ENCODE data around the gene NCS1. TPM values are rescaled to one million over a fixed set of nuclear protein-coding genes. Genes with fewer than 3 reads are reported as not detected.

Gene NCS1
- total RNA-seq, 1 donor from 2014 or later: 50.0 TPM

- H3K4me3 Mint-ChIP-seq (ENCODE audit: unreplicated experiment): no peak overlapping the region
- TF ChIP-seq, protein P1, sequence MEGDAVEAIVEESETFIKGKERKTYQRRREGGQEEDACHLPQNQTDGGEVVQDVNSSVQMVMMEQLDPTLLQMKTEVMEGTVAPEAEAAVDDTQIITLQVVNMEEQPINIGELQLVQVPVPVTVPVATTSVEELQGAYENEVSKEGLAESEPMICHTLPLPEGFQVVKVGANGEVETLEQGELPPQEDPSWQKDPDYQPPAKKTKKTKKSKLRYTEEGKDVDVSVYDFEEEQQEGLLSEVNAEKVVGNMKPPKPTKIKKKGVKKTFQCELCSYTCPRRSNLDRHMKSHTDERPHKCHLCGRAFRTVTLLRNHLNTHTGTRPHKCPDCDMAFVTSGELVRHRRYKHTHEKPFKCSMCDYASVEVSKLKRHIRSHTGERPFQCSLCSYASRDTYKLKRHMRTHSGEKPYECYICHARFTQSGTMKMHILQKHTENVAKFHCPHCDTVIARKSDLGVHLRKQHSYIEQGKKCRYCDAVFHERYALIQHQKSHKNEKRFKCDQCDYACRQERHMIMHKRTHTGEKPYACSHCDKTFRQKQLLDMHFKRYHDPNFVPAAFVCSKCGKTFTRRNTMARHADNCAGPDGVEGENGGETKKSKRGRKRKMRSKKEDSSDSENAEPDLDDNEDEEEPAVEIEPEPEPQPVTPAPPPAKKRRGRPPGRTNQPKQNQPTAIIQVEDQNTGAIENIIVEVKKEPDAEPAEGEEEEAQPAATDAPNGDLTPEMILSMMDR (IDR thresholded peaks at IDR 0.05): no peak
- peaks cover 1% of the 10 kb centered on the region for H3K9me3 Mint-ChIP-seq (ENCODE audit: low read depth)
- H3K27me3 Mint-ChIP-seq (ENCODE audit: low read depth): no peaks in the 10 kb centered on the region
- H3K27ac Mint-ChIP-seq (ENCODE audit: unreplicated experiment): no peak overlapping the region
- H3K4me1 Mint-ChIP-seq (ENCODE audit: low read depth): peaks cover 6% of the 10 kb centered on the region
- DNase-seq (ENCODE audit: low spot score): peak; percentile 88
- H3K36me3 Mint-ChIP-seq (ENCODE audit: low read depth): peaks cover 14% of the 10 kb centered on the region
These were observed 60.8 kb downstream of the NCS1 start for GRCh38 chr9:130232899-130233586.

DNA sequence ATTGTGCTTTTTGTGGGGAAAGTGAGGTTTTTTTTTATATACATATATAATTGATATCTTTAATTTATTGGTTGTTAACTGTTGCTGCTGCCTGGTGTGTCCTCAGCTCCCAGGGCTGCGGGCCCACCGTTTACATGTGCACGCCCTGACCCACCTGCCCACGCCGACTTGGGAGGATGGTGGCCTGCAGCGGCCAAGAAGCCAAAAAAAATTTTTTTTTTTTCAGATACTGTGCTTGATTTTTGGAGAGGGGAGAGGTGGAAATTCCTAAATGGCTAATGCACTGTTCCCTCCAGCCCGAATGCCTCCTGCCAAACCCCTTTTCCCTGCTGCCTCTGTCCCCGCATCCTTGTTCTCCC, 61.4 kb downstream of the NCS1 start:
- H3K9me3 Mint-ChIP-seq (ENCODE audit: low read depth): no peaks in the 10 kb centered on the region
- H3K27ac Mint-ChIP-seq (ENCODE audit: unreplicated experiment): no peak overlapping the region
- peaks cover 14% of the 10 kb centered on the region for H3K36me3 Mint-ChIP-seq (ENCODE audit: low read depth)
- DNase-seq (ENCODE audit: low spot score): peak; percentile 35
- H3K4me1 Mint-ChIP-seq (ENCODE audit: low read depth): peaks cover 6% of the 10 kb centered on the region
- no peaks in the 10 kb centered on the region for H3K27me3 Mint-ChIP-seq (ENCODE audit: low read depth)
- TF ChIP-seq, protein P1 (IDR thresholded peaks at IDR 0.05): no peak
- no peak overlapping the region for H3K4me3 Mint-ChIP-seq (ENCODE audit: unreplicated experiment)

- Mint-ChIP-seq H3K4me3 (ENCODE audit: unreplicated experiment) (no peak overlapping the region), H3K27ac (ENCODE audit: unreplicated experiment) (no peak overlapping the region), H3K4me1 (ENCODE audit: low read depth) (peaks cover 6% of the 10 kb centered on the region), H3K27me3 (ENCODE audit: low read depth) (no peaks in the 10 kb centered on the region), H3K36me3 (ENCODE audit: low read depth) (peaks cover 12% of the 10 kb centered on the region), H3K9me3 (ENCODE audit: low read depth) (no peaks in the 10 kb centered on the region)
- DNase-seq (ENCODE audit: low spot score): peak; percentile 91
- TF ChIP-seq, protein P1 (IDR thresholded peaks at IDR 0.05): no peak
These were observed 62.4 kb downstream of the NCS1 start for GRCh38 chr9:130234340-130235260.

DNA sequence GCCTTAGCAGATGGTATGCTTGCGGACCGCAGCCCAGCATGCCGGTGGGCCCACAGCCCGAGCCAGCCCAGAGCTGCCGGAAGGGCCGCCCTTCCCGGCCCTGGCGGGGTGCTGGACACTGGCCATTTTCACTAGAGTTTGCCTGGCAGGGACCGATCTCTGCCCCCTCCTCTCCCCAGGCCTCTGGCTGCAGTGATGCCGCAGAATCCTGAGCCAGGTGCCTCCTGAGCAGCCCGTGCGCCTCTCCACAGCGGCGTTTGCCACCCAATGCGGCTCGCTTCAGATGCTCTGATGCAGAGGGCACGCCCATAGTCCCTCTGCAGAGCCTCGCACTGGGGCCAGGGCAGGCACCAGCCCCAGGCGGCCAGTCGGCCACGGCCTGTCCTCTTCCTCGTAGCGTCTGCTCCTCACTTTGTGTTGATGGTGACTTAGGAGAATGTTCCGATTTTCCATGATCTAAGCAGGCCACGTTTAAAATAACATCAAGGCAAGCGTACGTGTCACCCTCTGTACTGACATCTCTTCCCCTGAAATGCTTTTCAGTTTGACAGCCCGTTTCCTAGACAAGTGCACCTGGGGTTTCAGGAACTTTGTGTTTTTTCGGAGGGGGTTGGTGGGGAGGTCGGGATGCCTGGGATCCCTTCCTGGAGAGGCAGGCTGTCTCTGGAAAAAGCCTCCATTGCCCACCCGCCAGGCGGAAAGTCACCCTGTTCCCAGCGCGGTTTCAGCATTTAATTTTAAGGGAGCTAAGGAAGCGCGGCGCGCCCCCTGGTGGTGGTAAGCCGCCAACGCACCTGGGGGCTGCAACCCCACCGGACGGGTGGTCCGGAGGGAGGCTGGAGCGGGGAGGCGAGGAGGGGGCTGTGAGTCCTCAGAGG, 63.6 kb downstream of the NCS1 start:
- Mint-ChIP-seq H3K36me3 (ENCODE audit: low read depth) (peaks cover 10% of the 10 kb centered on the region), H3K4me3 (ENCODE audit: unreplicated experiment) (no peak overlapping the region), H3K9me3 (ENCODE audit: low read depth) (no peaks in the 10 kb centered on the region), H3K4me1 (ENCODE audit: low read depth) (peaks cover 9% of the 10 kb centered on the region), H3K27ac (ENCODE audit: unreplicated experiment) (peak overlapping the region; percentile 61), H3K27me3 (ENCODE audit: low read depth) (no peaks in the 10 kb centered on the region)
- peak; percentile 84 for DNase-seq (ENCODE audit: low spot score)
- TF ChIP-seq, protein P1 (IDR thresholded peaks at IDR 0.05): peak; percentile 99
